Measurements from ENCODE around the gene PELI3.

DNA sequence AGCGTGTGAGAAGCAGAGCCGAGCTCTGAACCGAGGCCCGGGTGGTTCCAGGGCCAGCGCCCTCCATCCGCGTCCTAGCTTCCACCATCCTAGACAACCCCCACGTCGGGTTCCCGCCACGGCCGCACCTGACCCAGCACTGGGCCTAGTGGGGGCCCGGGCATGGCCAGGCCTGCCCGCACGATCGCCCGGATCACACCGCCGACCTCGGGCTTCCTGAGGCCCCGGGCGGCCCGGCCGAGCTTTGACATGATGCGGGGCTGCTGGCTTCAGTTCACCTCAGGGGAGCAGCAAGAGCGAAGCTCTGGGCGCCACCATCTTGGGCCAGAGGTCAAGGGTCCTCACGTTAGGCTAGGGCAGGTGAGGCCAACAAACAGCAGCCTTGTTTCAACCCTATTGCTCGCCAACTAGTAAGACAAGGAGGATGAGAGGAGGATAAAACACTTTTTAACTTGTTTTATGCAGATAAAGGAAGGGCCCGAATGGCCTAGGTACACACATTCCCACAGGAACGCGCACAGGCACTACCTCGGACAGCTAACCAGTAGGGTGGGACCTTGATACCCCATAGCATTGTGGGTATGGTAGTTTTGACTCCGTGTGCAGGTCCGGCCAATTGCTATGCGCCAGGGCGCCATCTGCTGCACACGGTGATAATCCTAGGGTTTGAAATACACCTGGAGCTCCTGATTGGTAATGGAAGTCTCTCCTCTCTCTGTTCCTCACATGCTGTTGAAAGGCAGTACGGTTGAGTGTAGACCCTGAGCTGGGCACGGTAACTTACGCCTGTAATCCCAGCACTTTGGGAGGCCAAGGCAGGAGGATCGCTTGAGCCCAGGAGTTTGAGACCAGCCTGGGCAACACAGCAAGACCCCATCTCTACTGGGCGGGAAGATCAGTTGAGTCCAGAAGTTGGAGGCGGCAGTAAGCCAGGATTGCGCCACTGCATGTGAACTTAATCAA is 27.9 kb upstream of the PELI3 start, which contains the start of gene MRPL11:
- no peak for TF ChIP-seq POLR2AphosphoS5 (IDR thresholded peaks at IDR 0.05)
- TF ChIP-seq, protein P1, sequence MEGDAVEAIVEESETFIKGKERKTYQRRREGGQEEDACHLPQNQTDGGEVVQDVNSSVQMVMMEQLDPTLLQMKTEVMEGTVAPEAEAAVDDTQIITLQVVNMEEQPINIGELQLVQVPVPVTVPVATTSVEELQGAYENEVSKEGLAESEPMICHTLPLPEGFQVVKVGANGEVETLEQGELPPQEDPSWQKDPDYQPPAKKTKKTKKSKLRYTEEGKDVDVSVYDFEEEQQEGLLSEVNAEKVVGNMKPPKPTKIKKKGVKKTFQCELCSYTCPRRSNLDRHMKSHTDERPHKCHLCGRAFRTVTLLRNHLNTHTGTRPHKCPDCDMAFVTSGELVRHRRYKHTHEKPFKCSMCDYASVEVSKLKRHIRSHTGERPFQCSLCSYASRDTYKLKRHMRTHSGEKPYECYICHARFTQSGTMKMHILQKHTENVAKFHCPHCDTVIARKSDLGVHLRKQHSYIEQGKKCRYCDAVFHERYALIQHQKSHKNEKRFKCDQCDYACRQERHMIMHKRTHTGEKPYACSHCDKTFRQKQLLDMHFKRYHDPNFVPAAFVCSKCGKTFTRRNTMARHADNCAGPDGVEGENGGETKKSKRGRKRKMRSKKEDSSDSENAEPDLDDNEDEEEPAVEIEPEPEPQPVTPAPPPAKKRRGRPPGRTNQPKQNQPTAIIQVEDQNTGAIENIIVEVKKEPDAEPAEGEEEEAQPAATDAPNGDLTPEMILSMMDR (IDR thresholded peaks at IDR 0.05): peak; percentile 8 to 63
- no peak for TF ChIP-seq POLR2A (IDR thresholded peaks at IDR 0.05)
